ENCODE data around the gene HDAC4. TPM values are rescaled to one million over a fixed set of nuclear protein-coding genes. Genes with fewer than 3 reads are reported as not detected.

Gene HDAC4
- total RNA-seq, 1 experiment from 2014 or later, result 32.0 TPM

DNA sequence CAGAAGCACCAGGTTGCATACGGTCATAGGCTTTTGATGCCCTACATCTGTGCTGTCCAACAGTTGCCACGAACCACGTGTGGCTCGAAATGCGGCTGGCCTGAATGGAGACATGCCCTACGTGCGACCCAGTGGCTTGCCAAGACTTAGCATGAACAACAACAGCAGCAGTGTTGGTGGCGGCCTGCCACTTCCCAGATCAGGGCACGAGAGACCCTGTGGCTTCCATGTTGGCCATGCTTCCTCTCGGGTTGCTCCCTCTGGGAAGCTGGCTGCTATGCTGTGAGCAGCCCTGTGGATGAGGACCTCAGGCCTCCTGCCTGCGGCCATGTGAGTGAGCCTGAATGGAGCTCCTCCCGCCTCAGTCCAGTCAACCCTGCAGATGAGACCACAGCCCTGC, 212.3 kb downstream of the HDAC4 start:
- H3K9me3 ChIP-seq (ENCODE audit: control insufficient read depth, low read depth, low read length), result no peaks in the 10 kb centered on the region
- H2BK5ac ChIP-seq (ENCODE audit: insufficient read length, low read length), result no peak overlapping the region
- no peak overlapping the region for H2AK5ac ChIP-seq (ENCODE audit: insufficient read length, low read length)
- no peak overlapping the region for H3K23ac ChIP-seq (ENCODE audit: insufficient read length, low read depth, low read length)
- H3K14ac ChIP-seq (ENCODE audit: insufficient read depth, low read length), result no peak overlapping the region
- no peak overlapping the region for H3T11ph ChIP-seq (ENCODE audit: low read length)
- H4K91ac ChIP-seq (ENCODE audit: insufficient read length, low read depth, low read length), result no peak overlapping the region
- H3K4me1 ChIP-seq (ENCODE audit: insufficient read depth, low read length), result no peaks in the 10 kb centered on the region
- peak; percentile 6 for DNase-seq
- no peaks in the 10 kb centered on the region for H4K20me1 ChIP-seq (ENCODE audit: control insufficient read depth, insufficient read depth, insufficient read length)
- no peaks in the 10 kb centered on the region for H3K27me3 ChIP-seq (ENCODE audit: insufficient read depth, low read length)
- Mint-ChIP-seq H3K4me1 (peaks cover 0 to 6% of the 10 kb centered on the region in 2 experiments; a peak in 1 of 4 replicates), H3K27ac (no peak overlapping the region), H3K9me3 (peaks cover 0 to 4% of the 10 kb centered on the region in 2 experiments; a peak in 2 of 5 replicates), H3K4me3 (no peak overlapping the region), H3K36me3 (ENCODE audit: insufficient read depth in 1 of 3, low read depth in 3 of 3) (peaks cover 25 to 33% (median 33%) of the 10 kb centered on the region in 3 experiments), H3K27me3 (ENCODE audit: low read depth) (no peaks in the 10 kb centered on the region; the same call in 1 of the 2 replicates)
- H3K79me2 ChIP-seq (ENCODE audit: insufficient read depth, low read length), result no peaks in the 10 kb centered on the region; the same call in 1 of the 2 replicates
- no peak overlapping the region for H3K4ac ChIP-seq (ENCODE audit: low read depth, low read length)
- no peak overlapping the region for H3K4me2 ChIP-seq (ENCODE audit: insufficient read depth, insufficient read length, low read length)
- TF ChIP-seq, protein P1, sequence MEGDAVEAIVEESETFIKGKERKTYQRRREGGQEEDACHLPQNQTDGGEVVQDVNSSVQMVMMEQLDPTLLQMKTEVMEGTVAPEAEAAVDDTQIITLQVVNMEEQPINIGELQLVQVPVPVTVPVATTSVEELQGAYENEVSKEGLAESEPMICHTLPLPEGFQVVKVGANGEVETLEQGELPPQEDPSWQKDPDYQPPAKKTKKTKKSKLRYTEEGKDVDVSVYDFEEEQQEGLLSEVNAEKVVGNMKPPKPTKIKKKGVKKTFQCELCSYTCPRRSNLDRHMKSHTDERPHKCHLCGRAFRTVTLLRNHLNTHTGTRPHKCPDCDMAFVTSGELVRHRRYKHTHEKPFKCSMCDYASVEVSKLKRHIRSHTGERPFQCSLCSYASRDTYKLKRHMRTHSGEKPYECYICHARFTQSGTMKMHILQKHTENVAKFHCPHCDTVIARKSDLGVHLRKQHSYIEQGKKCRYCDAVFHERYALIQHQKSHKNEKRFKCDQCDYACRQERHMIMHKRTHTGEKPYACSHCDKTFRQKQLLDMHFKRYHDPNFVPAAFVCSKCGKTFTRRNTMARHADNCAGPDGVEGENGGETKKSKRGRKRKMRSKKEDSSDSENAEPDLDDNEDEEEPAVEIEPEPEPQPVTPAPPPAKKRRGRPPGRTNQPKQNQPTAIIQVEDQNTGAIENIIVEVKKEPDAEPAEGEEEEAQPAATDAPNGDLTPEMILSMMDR (conservative IDR thresholded peaks at IDR 0.05), result no peak
- no peaks in the 10 kb centered on the region for H3K79me1 ChIP-seq (ENCODE audit: insufficient read depth, low read depth, low read length, poor library complexity, severe bottlenecking)
- H2AFZ ChIP-seq (ENCODE audit: low read length), result no peak overlapping the region
- no peak overlapping the region for H3K56ac ChIP-seq (ENCODE audit: insufficient read length, low read depth, low read length)
- no peak overlapping the region for H4K5ac ChIP-seq (ENCODE audit: insufficient read length, low read depth, low read length)
- no peaks in the 10 kb centered on the region for H3K23me2 ChIP-seq (ENCODE audit: insufficient read length, low read depth, low read length, poor library complexity, severe bottlenecking)
- no peak overlapping the region for H3K27ac ChIP-seq (ENCODE audit: insufficient read length, low read depth, low read length)
- no peak overlapping the region for H3K9ac ChIP-seq (ENCODE audit: extremely low read depth, insufficient read length, low read length)
- no CpG with 5 or more reads among the region's 12 CpGs for WGBS (ENCODE audit: extremely low coverage, insufficient read length, low lambda C conversion rate)
- H2BK12ac ChIP-seq (ENCODE audit: insufficient read length, low read depth, low read length), result no peak overlapping the region
- H2BK20ac ChIP-seq (ENCODE audit: low read depth, low read length, poor library complexity, severe bottlenecking), result no peak overlapping the region
- no peak overlapping the region for H3K18ac ChIP-seq (ENCODE audit: insufficient read length, low read depth, low read length)
- H2BK120ac ChIP-seq (ENCODE audit: low read depth, low read length, poor library complexity, severe bottlenecking), result no peak overlapping the region
- H2BK15ac ChIP-seq (ENCODE audit: low read depth, low read length), result no peak overlapping the region
- no peak overlapping the region for H4K8ac ChIP-seq (replicated peaks; ENCODE audit: insufficient read length, low read depth, low read length)
